IMR-90 (cell line): Measurements from ENCODE around the gene HSPB1. TPM values are rescaled to one million over a fixed set of nuclear protein-coding genes. Genes with fewer than 3 reads are reported as not detected.

Experiments used
- ATAC-seq: fragments of 200-7000 bp; cut with Tn5 transposase; 2 replicates; pipeline ENCODE4 v1.9.1; 2020; ENCODE audit warnings: low read depth, mild to moderate bottlenecking, moderate library complexity
- BruUV-seq: library from RNA; stranded (reverse); fragments of 400-500 nt; replicated peaks from 2 replicates; lab custom pipeline; 2021; lab: Mats Ljungman, UMichigan
- CTCF ChIA-PET: fragments of 300-600 bp; formaldehyde crosslinking; extraction: SDS; loops from one replicate; lab custom pipeline; 2021; ENCODE audit warnings: antibody characterized with exemption; lab: Yijun Ruan, JAX
- POLR2A ChIA-PET: fragments of 300-600 bp; sonication (Branson Sonifier 250); formaldehyde crosslinking; loops from one replicate; lab custom pipeline; 2022; ENCODE audit warnings: antibody characterized with exemption; ENCODE audit not compliant: unreplicated experiment; lab: Charles Lee
- DNase-seq: peaks from one replicate; pipeline ENCODE4 v3.0.0; 2013
- H2AFZ ChIP-seq: replicated peaks from 2 replicates; pipeline ENCODE3; 2013; ENCODE audit warnings: low read length, mild to moderate bottlenecking; ENCODE audit not compliant: poor library complexity
- H2AK5ac ChIP-seq: 2 replicates; pipeline ENCODE4 v1.6.1; 2013; ENCODE audit warnings: low read depth, low read length, inconsistent platforms
- H2AK9ac ChIP-seq: replicated peaks from 2 replicates; pipeline ENCODE3; 2013; ENCODE audit warnings: mild to moderate bottlenecking, low read depth, low read length, moderate library complexity; ENCODE audit not compliant: poor library complexity
- H2BK120ac ChIP-seq: 2 replicates; pipeline ENCODE4 v1.6.1; 2013; ENCODE audit warnings: low read depth, low read length, inconsistent platforms
- H2BK15ac ChIP-seq: 3 replicates; pipeline ENCODE4 v1.6.1; 2013; ENCODE audit warnings: low read depth, low read length, inconsistent platforms
- H2BK20ac ChIP-seq: 2 replicates; pipeline ENCODE4 v1.6.1; 2013; ENCODE audit warnings: low read depth, mild to moderate bottlenecking, inconsistent platforms, low read length, moderate library complexity
- H2BK5ac ChIP-seq: 2 replicates; pipeline ENCODE4 v1.6.1; 2013; ENCODE audit warnings: mild to moderate bottlenecking, low read depth, low read length, inconsistent platforms; ENCODE audit not compliant: poor library complexity, severe bottlenecking
- H3K14ac ChIP-seq: replicated peaks from 2 replicates; pipeline ENCODE4 v1.6.1; 2013; ENCODE audit warnings: low read depth, low read length, inconsistent platforms
- H3K18ac ChIP-seq: 2 replicates; pipeline ENCODE4 v1.6.1; 2013; ENCODE audit warnings: low read depth, low read length, control low read depth
- H3K23ac ChIP-seq: 2 replicates; pipeline ENCODE4 v1.6.1; 2013; ENCODE audit warnings: low read depth, low read length, inconsistent platforms
- H3K27ac ChIP-seq: 2 replicates; pipeline ENCODE4 v1.5.1; 2013; ENCODE audit warnings: mild to moderate bottlenecking, control low read depth, low read length; ENCODE audit not compliant: insufficient read depth
- H3K27me3 ChIP-seq: 2 replicates; pipeline ENCODE4 v1.6.1; 2013; ENCODE audit warnings: low read length; ENCODE audit not compliant: control insufficient read depth, insufficient read depth
- H3K36me3 ChIP-seq: 2 replicates; pipeline ENCODE4 v1.6.1; 2013; ENCODE audit warnings: low read length, mixed read lengths; ENCODE audit not compliant: control insufficient read depth, insufficient read depth
- H3K4ac ChIP-seq: 2 replicates; pipeline ENCODE4 v1.6.1; 2013; ENCODE audit warnings: low read depth, low read length, inconsistent platforms
- H3K4me1 ChIP-seq: 2 replicates; pipeline ENCODE4 v1.6.1; 2013; ENCODE audit warnings: low read length, mixed read lengths; ENCODE audit not compliant: control insufficient read depth, insufficient read depth
- H3K4me2 ChIP-seq: 2 replicates; pipeline ENCODE4 v1.6.1; 2013; ENCODE audit warnings: low read depth, mild to moderate bottlenecking, control low read depth, low read length, moderate library complexity
- H3K4me3 ChIP-seq: 2 replicates; pipeline ENCODE4 v1.5.1; 2013; ENCODE audit warnings: low read depth, mild to moderate bottlenecking, control low read depth, low read length, moderate library complexity; ENCODE audit not compliant: insufficient read depth
- H3K56ac ChIP-seq: 2 replicates; pipeline ENCODE4 v1.6.1; 2013; ENCODE audit warnings: low read length, inconsistent platforms; ENCODE audit not compliant: insufficient read depth; ENCODE audit errors: extremely low read depth
- H3K79me1 ChIP-seq, 2 experiments: 2 replicates each; pipeline ENCODE4 v1.6.1; 2013; ENCODE audit warnings: low read length in 2 of 2, inconsistent platforms in 1 of 2, low read depth in 1 of 2
- H3K9ac ChIP-seq: 2 replicates; pipeline ENCODE4 v1.6.1; 2013; ENCODE audit warnings: low read depth, low read length, control low read depth
- H3K9me1 ChIP-seq: 2 replicates; pipeline ENCODE4 v1.6.1; 2013; ENCODE audit warnings: low read length, inconsistent platforms; ENCODE audit not compliant: insufficient read depth
- H3K9me3 ChIP-seq: 2 replicates; pipeline ENCODE4 v1.6.1; 2013; ENCODE audit warnings: low read length; ENCODE audit not compliant: control insufficient read depth, insufficient read depth
- H4K20me1 ChIP-seq: 2 replicates; pipeline ENCODE4 v1.6.1; 2013; ENCODE audit warnings: low read length, inconsistent platforms; ENCODE audit not compliant: insufficient read depth
- H4K5ac ChIP-seq: 2 replicates; pipeline ENCODE4 v1.6.1; 2013; ENCODE audit warnings: mild to moderate bottlenecking, low read depth, low read length, control low read depth
- H4K8ac ChIP-seq, 2 experiments: 2 replicates each; pipeline ENCODE4 v1.6.1; 2013; ENCODE audit warnings: low read depth in 2 of 2, low read length in 2 of 2, control low read depth in 1 of 2, inconsistent platforms in 1 of 2
- H4K91ac ChIP-seq: 2 replicates; pipeline ENCODE4 v1.6.1; 2013; ENCODE audit warnings: low read depth, low read length, inconsistent platforms; ENCODE audit not compliant: insufficient read depth
- POLR2A ChIP-seq: IDR thresholded peaks from 2 replicates; pipeline ENCODE4 v1.6.1; 2012; ENCODE audit warnings: mild to moderate bottlenecking, low read depth, low read length
- RCOR1 ChIP-seq: IDR thresholded peaks from 2 replicates; pipeline ENCODE4 v1.6.1; 2012; ENCODE audit warnings: mild to moderate bottlenecking, low read length, improper control_type of control experiment; ENCODE audit not compliant: insufficient replicate concordance
- RFX5 ChIP-seq: IDR thresholded peaks from 2 replicates; pipeline ENCODE4 v1.8.0; 2012; ENCODE audit warnings: low read depth, mild to moderate bottlenecking, low read length, moderate library complexity
- SMC3 ChIP-seq: fragments of 150-350 bp; IDR thresholded peaks from 2 replicates; pipeline ENCODE4 v1.6.1; 2016; ENCODE audit warnings: low read depth, mild to moderate bottlenecking, antibody characterized with exemption, low read length, moderate library complexity
- WGBS, 2 experiments: methylation state at CpG; one replicate each; pipeline versions ENCODE4 v1.1.5 to v1.1.7; 2013; ENCODE audit warnings: missing lambda C conversion rate in 2 of 2; ENCODE audit not compliant: insufficient read length in 1 of 2; ENCODE audit errors: extremely low coverage in 2 of 2; 5-methylcytosine and 5-hydroxymethylcytosine counted together
- dilution Hi-C: fragments of 300-500 bp; cut with HindIII; formaldehyde crosslinking; loops from one replicate; pipeline ENCODE4 v1.14.3; 2018; ENCODE audit warnings: low sequenced_read_pairs; ENCODE audit not compliant: unreplicated experiment
- in situ Hi-C: fragments of 300-500 bp; cut with MboI; formaldehyde crosslinking; loops from 3 replicates; pipeline ENCODE4 v1.14.3; 2019; ENCODE audit warnings: low sequenced_read_pairs, inconsistent platforms, mixed read lengths
- intact Hi-C: fragments of 100-400 bp; cut with micrococcal nuclease; formaldehyde crosslinking; loops from 2 replicates; pipeline ENCODE4 v1.10.0; 2022
- polyA plus RNA-seq, 3 experiments: library from polyadenylated mRNA; depleted of rRNA; stranded (reverse); fragments of >200 nt; gene quantifications; 2 replicates each; pipeline ENCODE4 v1.2.3, GENCODE V29; 2012; ENCODE audit warnings: low replicate concordance in 1 of 3
- total RNA-seq: library from RNA; depleted of rRNA; stranded (reverse); fragments of >200 nt; gene quantifications from 2 replicates; pipeline ENCODE4 v1.2.3, GENCODE V29; 2012

Gene HSPB1
- total and polyA plus RNA-seq, 2 of the 4 experiments (the other 2 are of a cell fraction), result 33.2 to 1,363 TPM

- no peak overlapping the region for H2BK5ac ChIP-seq
- dilution Hi-C loops, result no loop called here
- H3K9ac ChIP-seq, result no peak overlapping the region
- no peaks in the 10 kb centered on the region for H3K9me3 ChIP-seq
- intact Hi-C loops, result no loop called here
- WGBS, 2 experiments, result 20% methylated on average over 1 of the region's 5 CpGs; no CpG with 5 or more reads in 1 of the 2 experiments
- no peak overlapping the region for H3K4me3 ChIP-seq
- ChIA-PET POLR2A (interaction anchor here (0.6 kb wide), 1 partner anchor 13 kb away, joined by 3 read pairs; no protein-coding TSS in a partner anchor), CTCF (no interaction called here)
- no peaks in the 10 kb centered on the region; the same call in 1 of the 2 replicates for H4K20me1 ChIP-seq
- H3K36me3 ChIP-seq, result no peaks in the 10 kb centered on the region
- no peak overlapping the region for H3K4me2 ChIP-seq
- no peak overlapping the region for H3K56ac ChIP-seq
- no peak overlapping the region for H4K91ac ChIP-seq
- H2AK9ac ChIP-seq, result no peak overlapping the region
- no peak overlapping the region for H4K8ac ChIP-seq
- H2BK15ac ChIP-seq, result no peak overlapping the region
- no peak overlapping the region for H3K4ac ChIP-seq
- no peak overlapping the region for H2AK5ac ChIP-seq
- no peak overlapping the region for H2AFZ ChIP-seq
- no TSS peak for BruUV-seq
- H3K27me3 ChIP-seq, result peaks cover 74% of the 10 kb centered on the region
- no peak overlapping the region for H2BK20ac ChIP-seq
- H3K4me1 ChIP-seq, result no peaks in the 10 kb centered on the region
- TF ChIP-seq SMC3 (no peak), POLR2A (no peak), RCOR1 (no peak), RFX5 (no peak)
- no peak for ATAC-seq
- no peak overlapping the region for H4K5ac ChIP-seq
- DNase-seq, result no peak
- 0 out of 2 replicates have a peak, but pooled peaks cover 3% of the 10 kb centered on the region for H3K9me1 ChIP-seq
- no peak overlapping the region for H3K27ac ChIP-seq
- H3K79me1 ChIP-seq, result no peaks in the 10 kb centered on the region
- H3K23ac ChIP-seq, result no peak overlapping the region
- no peak overlapping the region for H3K18ac ChIP-seq
- H3K14ac ChIP-seq, result no peak overlapping the region
- in situ Hi-C loops, result no loop called here
- no peak overlapping the region for H2BK120ac ChIP-seq
Measured at GRCh38 chr7:76273503-76273902, 29.0 kb upstream of the HSPB1 start.
